ENCODE data around the gene ZNF782.
"Not testable (repeated sequence)": the region's sequence is repeated elsewhere in the genome, so short reads cannot be mapped to it uniquely, and the experiment has no call there.

Gene ZNF782

DNA sequence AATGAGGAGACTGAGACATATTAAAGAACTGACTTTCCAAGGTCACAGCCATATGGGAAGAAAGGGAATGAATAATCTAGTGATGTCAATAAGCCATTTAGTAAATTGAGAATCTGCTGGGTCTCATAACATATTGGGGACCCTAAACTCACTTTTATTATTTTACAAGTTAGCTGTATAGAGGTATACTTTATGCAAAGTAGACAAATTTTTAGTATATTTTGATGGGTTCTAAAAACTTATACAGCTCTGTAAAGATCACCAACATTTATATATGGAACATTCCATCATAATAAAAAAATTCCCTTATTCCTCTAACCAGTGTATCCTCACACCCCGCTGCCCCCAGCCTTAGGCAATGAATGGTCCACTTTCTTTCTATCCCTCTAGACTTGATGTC lies 40.7 kb downstream of the ZNF782 start:
- no peak for TF ChIP-seq JUND (IDR thresholded peaks at IDR 0.05; ENCODE audit: low read depth)
- DNase-seq (ENCODE audit: low read depth in 1 of 2, low spot score in 1 of 2), result no peak
- in situ Hi-C loops (cut with HindIII; ENCODE audit: low pct_unique_long_range_greater_than_20kb, low sequenced_read_pairs), result no loop called here

DNA sequence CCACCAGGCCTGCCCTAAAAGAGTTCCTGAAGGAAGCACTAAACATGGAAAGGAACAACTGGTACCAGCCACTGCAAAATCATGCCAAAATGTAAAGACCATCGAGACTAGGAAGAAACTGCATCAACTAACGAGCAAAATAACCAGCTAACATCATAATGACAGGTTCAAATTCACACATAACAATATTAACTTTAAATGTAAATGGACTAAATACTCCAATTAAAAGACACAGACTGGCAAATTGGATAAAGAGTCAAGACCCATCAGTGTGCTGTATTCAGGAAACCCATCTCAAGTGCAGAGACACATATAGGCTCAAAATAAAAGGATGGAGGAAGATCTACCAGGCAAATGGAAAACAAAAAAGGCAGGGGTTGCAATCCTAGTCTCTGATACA lies 55.4 kb downstream of the ZNF782 start:
- DNase-seq (ENCODE audit: low read depth in 1 of 2, low spot score in 1 of 2); in situ Hi-C loops (cut with HindIII; ENCODE audit: low pct_unique_long_range_greater_than_20kb, low sequenced_read_pairs): not testable (repeated sequence)

DNA sequence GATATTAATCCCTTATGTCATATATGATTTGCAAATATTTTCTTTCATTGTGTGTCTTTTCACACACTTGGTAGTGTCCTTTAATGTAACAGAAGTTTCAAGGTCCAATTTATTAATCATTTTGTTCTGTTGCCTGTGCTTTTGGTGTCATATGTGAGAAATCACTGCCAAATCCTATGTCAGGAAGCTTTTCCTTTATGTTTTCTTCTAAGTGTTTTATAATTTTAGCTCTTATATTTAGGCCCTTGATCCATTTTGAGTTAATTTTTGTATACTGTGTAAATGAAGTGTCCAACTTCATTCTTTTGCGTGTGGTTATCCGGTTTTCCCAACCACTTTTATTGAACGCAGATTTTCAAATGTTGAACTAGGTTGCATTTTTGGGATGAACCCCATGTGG lies 70.3 kb downstream of the ZNF782 start:
- no peak for TF ChIP-seq JUND (IDR thresholded peaks at IDR 0.05; ENCODE audit: low read depth)
- no peak for DNase-seq (ENCODE audit: low read depth in 1 of 2, low spot score in 1 of 2)
- in situ Hi-C loops (cut with HindIII; ENCODE audit: low pct_unique_long_range_greater_than_20kb, low sequenced_read_pairs), result no loop called here

DNA sequence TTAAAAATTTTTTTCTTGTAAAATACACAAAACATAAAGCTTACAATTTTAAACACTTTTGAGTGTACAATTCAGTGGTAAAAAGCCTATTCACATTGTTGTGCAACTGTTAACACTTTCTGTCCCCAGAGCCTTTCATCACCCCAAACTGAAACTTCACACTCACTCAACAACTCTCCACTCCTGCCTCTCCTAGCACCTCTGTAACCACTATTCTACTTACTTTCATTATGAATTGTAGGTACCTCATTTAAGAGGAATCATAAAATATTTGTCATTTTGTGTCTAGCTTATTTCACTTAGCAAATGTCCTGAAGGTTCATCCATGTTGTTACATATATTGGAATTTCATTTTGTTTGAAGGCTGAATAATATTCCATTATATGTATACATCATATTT lies 72.1 kb downstream of the ZNF782 start:
- no peak for DNase-seq (ENCODE audit: low read depth in 1 of 2, low spot score in 1 of 2)
- in situ Hi-C loops (cut with HindIII; ENCODE audit: low pct_unique_long_range_greater_than_20kb, low sequenced_read_pairs), result no loop called here
- TF ChIP-seq JUND (IDR thresholded peaks at IDR 0.05; ENCODE audit: low read depth), result no peak

DNA sequence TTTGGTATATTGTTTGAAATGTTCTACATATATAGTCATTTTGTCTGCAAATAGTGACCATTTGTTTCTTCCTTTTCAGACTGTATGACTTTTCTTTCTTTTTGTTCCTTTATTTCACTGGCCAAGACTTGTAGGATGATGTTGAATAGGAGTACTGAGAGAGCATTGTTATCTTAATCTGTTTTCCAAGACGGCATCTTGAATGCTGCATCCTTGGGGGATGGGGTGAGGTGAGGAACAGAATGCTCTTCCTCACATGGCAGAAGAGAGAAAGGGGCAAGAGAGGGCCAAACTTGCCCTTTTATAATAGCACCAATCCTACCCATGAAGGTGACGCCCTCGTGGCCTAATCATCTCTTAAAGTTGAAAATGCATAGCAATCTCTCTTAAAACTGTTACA lies 72.8 kb downstream of the ZNF782 start:
- TF ChIP-seq JUND (IDR thresholded peaks at IDR 0.05; ENCODE audit: low read depth), result no peak
- in situ Hi-C loops (cut with HindIII; ENCODE audit: low pct_unique_long_range_greater_than_20kb, low sequenced_read_pairs), result no loop called here
- DNase-seq (ENCODE audit: low read depth in 1 of 2, low spot score in 1 of 2), result no peak

DNA sequence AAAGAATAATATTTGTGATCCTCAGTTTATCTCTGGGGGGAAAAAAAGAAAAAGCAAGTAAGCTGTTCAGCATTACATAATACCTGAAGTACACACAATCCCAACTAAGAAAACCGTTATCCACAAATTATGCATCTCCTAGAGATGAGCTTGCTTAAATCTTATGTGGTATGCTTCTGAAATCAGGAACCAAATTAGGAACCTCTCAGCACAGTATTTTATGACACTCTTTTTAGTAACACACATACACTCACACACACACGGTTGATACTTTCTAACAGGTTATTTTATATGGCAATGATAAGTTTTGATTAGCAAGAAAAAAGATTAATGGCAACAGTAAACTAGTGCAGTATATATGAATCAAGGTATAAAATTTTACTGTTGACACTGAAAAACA lies 75.2 kb downstream of the ZNF782 start:
- in situ Hi-C loops (cut with HindIII; ENCODE audit: low pct_unique_long_range_greater_than_20kb, low sequenced_read_pairs), result no loop called here
- no peak for TF ChIP-seq JUND (IDR thresholded peaks at IDR 0.05; ENCODE audit: low read depth)
- DNase-seq (ENCODE audit: low read depth in 1 of 2, low spot score in 1 of 2), result no peak

DNA sequence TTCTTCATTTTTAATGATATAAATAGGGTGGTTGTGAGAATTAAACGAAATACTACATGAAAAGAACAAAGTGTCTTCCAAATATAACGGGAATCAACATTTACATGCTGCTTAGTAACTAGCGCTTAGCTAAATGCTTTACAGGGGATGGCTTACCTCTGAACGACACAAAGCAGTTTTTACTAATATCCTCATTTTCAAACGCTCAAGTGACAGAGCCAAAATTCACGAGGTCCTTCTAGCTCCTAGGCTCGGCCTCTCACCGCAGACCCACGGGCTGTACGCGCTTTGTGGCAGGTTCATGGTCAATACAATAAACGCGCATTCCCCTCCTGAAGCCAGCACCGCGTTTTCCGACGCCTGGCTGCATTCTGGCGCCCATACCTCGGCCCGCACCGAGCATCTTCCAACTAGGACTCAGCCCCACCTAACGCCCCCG lies 76.9 kb downstream of the ZNF782 start:
- TF ChIP-seq JUND (IDR thresholded peaks at IDR 0.05; ENCODE audit: low read depth), result no peak
- in situ Hi-C loops (cut with HindIII; ENCODE audit: low pct_unique_long_range_greater_than_20kb, low sequenced_read_pairs), result no loop called here
- DNase-seq (ENCODE audit: low read depth in 1 of 2, low spot score in 1 of 2), result no peak

DNA sequence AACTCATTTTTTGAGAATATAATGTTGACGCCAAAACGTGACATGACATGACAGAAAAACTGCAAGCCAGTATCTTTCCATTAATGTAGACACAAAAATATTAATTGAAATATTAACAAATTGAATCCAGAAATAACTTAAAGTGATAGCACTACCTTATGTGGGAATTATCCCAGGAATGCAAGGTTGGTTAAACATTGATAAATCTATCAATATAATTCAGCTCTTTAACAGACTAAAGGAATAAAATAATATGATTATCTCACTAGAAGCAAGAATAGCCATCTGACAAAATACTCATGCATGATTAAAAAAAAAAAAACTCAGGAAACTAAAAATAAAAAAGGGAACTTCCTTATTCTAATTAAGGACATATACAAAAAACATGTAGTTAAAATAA lies 83.2 kb downstream of the ZNF782 start:
- DNase-seq (ENCODE audit: low read depth in 1 of 2, low spot score in 1 of 2), result no peak
- in situ Hi-C loops (cut with HindIII; ENCODE audit: low pct_unique_long_range_greater_than_20kb, low sequenced_read_pairs), result no loop called here
- no peak for TF ChIP-seq JUND (IDR thresholded peaks at IDR 0.05; ENCODE audit: low read depth)

DNA sequence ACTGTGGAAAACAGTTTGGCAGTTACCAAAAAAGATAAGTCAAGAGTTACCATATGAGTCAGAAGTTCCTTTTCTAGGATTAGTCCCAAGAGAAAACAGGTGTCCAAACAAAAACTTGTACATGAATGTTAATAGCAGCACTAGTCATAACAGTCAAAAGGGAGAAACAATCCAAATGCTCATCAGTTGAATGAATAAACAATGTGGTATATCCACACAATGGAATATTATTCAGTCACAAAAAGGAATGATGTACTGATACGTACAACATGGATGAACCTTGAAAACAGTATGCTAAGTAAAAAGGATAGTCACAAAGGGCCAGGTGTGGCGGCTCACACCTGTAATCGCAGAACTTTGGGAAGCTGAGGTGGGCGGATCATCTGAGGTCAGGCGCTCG lies 84.3 kb downstream of the ZNF782 start:
- no peak for TF ChIP-seq JUND (IDR thresholded peaks at IDR 0.05; ENCODE audit: low read depth)
- in situ Hi-C loops (cut with HindIII; ENCODE audit: low pct_unique_long_range_greater_than_20kb, low sequenced_read_pairs), result no loop called here
- DNase-seq (ENCODE audit: low read depth in 1 of 2, low spot score in 1 of 2), result no peak

Data from T47D (cell line).